Heart left ventricle (tissue), 13 donors: ENCODE measurements around the gene SMTNL2.

Experiments
- CTCF ChIP-seq, 12 donors: fragments of 200-600 bp; sonication (generic) in 4 of 12; IDR thresholded peaks; one replicate each; pipeline versions ENCODE4 v1.5.0 to v1.8.0; 2018 to 2022; ENCODE audit warnings: antibody characterized with exemption in 12 of 12, mild to moderate bottlenecking in 5 of 12
- POLR2A ChIP-seq, 2 donors: fragments of 450-650 bp; IDR thresholded peaks; one replicate each; pipeline ENCODE4 v1.6.1; 2017; ENCODE audit warnings: antibody characterized with exemption in 2 of 2, mild to moderate bottlenecking in 2 of 2, moderate library complexity in 2 of 2
- donor health status: ischemic (EF 13 %, LVEDD 7.1; RV severe dilation, severe dysfunction).
- donor health status: DM: no; HTN: yes; CAD: no.
- donor health status: DM: no; HTN: no; CAD: no.
- donor health status: ischemic (EF 25% LVEDD 6.9; RV normal size, moderate dysfunction).
- donor health status: ischemic (EF 25% LVEDD 5.7; RV mildly dilated, moderate dysfunction).
- donor health status: ischemic (EF 35%, LVEDD 5.7; RV mildly dilated, moderate dysfunction).
- donor health status: nonischemic (EF 11% LVEDD 7.7; RV severe dilation, severe dysfunction).
- donor health status: DM: yes; HTN: yes; CAD: no.
- donor health status: PGD.
- donor health status: ischemic (EF 29% LVEDD 5.4; RV normal size, mild dysfunction).
- donor health status: nonischemic (EF 23%, LVEDD 6.1; RV moderate dilation, normal function).

DNA sequence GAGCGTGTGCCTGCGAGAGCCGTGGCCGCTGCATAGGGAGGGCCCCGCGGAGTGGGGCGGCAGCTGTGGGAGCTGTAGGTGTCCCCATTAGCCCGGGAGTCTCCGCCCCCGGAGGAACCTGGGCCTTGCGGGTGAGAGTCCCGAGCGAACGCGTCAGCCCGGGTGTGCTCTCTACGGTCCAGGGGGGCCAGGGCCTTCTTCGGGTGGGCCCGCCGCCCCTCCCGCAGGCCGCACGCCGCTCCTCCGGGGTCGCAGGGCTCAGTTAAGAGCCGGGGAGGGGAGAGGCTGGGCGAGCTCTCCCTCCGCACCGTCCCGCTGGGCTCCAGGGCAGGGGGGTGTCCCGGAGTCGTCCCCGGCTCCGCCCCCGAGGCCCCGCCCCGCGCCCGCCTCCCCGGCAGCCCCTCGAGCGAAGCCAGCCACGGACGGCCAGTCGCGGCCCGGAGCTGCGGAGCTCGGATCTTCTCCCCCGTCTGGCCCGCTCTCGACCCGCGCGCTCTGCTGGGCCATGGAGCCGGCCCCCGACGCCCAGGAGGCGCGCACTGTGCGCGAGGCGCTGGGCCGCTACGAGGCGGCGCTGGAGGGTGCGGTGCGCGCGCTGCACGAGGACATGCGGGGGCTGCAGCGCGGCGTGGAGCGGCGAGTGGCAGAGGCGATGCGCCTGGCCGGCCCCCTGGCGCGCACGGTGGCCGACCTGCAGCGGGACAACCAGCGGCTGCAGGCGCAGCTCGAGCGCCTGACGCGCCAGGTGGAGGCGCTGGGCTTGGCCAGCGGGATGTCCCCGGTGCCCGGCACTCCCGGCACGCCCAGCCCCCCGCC, at the start of gene SMTNL2:
- TF ChIP-seq CTCF (IDR thresholded peaks at IDR 0.05) (peak in 3 of 12 donors; percentile 4 to 27 (median 5)), POLR2A (IDR thresholded peaks at IDR 0.05) (peak in 1 of 2 donors; percentile 78)
